Activated T-cell treated with anti-CD3 and anti-CD28 coated beads, Interleukin-2, amount 50 U/mL, for 24 hours (primary cell): ENCODE data around the gene MBD4.
"Not testable (repeated sequence)": the region's sequence is repeated elsewhere in the genome, so short reads cannot be mapped to it uniquely, and the experiment has no call there.

ENCODE experiments used
- DNase-seq: peaks from one replicate; pipeline ENCODE4 v3.0.0-alpha.2; 2020
- H3K27ac Mint-ChIP-seq: 2 replicates; pipeline ENCODE4 v1.8.0; 2020; ENCODE audit warnings: mild to moderate bottlenecking, mixed read lengths
- H3K27me3 Mint-ChIP-seq: 2 replicates; pipeline ENCODE4 v1.8.0; 2020; ENCODE audit warnings: mixed read lengths
- H3K36me3 Mint-ChIP-seq: 2 replicates; pipeline ENCODE4 v1.8.0; 2020; ENCODE audit warnings: low read depth, mixed read lengths
- H3K4me1 Mint-ChIP-seq: 2 replicates; pipeline ENCODE4 v1.8.0; 2020; ENCODE audit warnings: low read depth, mixed read lengths
- H3K4me3 Mint-ChIP-seq: 2 replicates; pipeline ENCODE4 v1.8.0; 2020; ENCODE audit warnings: mild to moderate bottlenecking, moderate library complexity, mixed read lengths
- H3K9me3 Mint-ChIP-seq: 2 replicates; pipeline ENCODE4 v1.8.0; 2020; ENCODE audit warnings: mixed read lengths

MBD4 gene

GRCh38 chr3:129393760-129394564, 45.8 kb downstream of the MBD4 start:
- H3K4me1 Mint-ChIP-seq = peaks cover 28% of the 10 kb centered on the region
- H3K4me3 Mint-ChIP-seq, H3K27me3 Mint-ChIP-seq, DNase-seq, H3K9me3 Mint-ChIP-seq: not testable (repeated sequence)
- peak overlapping the region; percentile 52 for H3K27ac Mint-ChIP-seq
- H3K36me3 Mint-ChIP-seq = peaks cover 91% of the 10 kb centered on the region

GRCh38 chr3:129393271-129393670, 46.5 kb downstream of the MBD4 start:
- no peak overlapping the region for H3K4me3 Mint-ChIP-seq
- no peaks in the 10 kb centered on the region for H3K27me3 Mint-ChIP-seq
- H3K4me1 Mint-ChIP-seq = peaks cover 23% of the 10 kb centered on the region
- no peak for DNase-seq
- H3K9me3 Mint-ChIP-seq = no peaks in the 10 kb centered on the region
- peaks cover 91% of the 10 kb centered on the region for H3K36me3 Mint-ChIP-seq
- H3K27ac Mint-ChIP-seq = peak overlapping the region; percentile 52

- not testable (repeated sequence) for H3K9me3 Mint-ChIP-seq, H3K27ac Mint-ChIP-seq, H3K4me3 Mint-ChIP-seq, DNase-seq, H3K27me3 Mint-ChIP-seq
- Mint-ChIP-seq H3K36me3 (peaks cover 93% of the 10 kb centered on the region), H3K4me1 (peaks cover 15% of the 10 kb centered on the region)
These were observed 47.5 kb downstream of the MBD4 start for GRCh38 chr3:129392106-129392887.

GRCh38 chr3:129391583-129391982, 48.2 kb downstream of the MBD4 start:
- DNase-seq, H3K27ac Mint-ChIP-seq, H3K4me3 Mint-ChIP-seq, H3K4me1 Mint-ChIP-seq, H3K27me3 Mint-ChIP-seq, H3K9me3 Mint-ChIP-seq: not testable (repeated sequence)
- H3K36me3 Mint-ChIP-seq = peaks cover 93% of the 10 kb centered on the region

GRCh38 chr3:129389572-129389937, 50.2 kb downstream of the MBD4 start:
- Mint-ChIP-seq H3K4me1 (no peaks in the 10 kb centered on the region), H3K27me3 (no peaks in the 10 kb centered on the region), H3K27ac (peak overlapping the region; percentile 52), H3K36me3 (peaks cover 80% of the 10 kb centered on the region), H3K4me3 (no peak overlapping the region), H3K9me3 (no peaks in the 10 kb centered on the region)
- DNase-seq = no peak

DNA sequence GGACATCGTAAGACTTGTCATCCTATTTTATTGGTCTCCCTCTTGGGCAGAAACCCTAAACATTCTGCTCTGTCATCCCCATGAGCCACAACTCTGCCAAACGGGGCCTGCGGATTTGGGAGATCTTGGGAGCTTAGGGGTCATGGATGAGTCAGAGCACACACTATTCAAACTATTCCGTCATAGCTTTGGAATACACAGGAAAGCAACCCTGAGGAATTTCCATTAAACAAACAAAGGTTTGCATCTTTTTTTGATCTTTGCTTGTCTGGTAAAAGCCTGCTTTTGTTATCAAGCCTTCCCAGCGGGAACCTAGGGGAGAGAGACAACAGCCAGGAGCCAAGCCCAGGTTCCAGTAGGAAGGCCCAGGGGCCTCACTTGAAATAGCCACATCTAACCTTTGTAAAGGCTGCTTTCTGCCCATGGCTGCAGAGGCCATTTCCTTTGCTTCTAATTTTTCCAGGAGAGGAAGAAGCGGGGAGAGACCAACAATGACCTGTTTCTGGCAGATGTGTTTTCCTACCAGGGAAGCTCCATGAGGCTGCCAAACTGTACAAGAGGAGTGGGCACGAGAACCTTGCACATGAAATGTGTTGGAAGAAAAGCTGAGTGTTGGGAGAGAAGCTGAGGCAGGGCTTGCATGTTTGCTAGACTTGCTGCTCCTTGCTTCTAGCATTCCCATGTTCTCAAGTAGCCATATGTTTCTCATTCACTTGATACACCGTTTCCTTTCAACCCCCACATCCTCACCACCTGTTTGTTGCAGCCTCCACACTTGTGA, 50.8 kb downstream of the MBD4 start:
- peak overlapping the region; percentile 52 for H3K27ac Mint-ChIP-seq
- H3K4me3 Mint-ChIP-seq, H3K27me3 Mint-ChIP-seq, H3K9me3 Mint-ChIP-seq, H3K4me1 Mint-ChIP-seq, DNase-seq: not testable (repeated sequence)
- H3K36me3 Mint-ChIP-seq = peaks cover 74% of the 10 kb centered on the region

GRCh38 chr3:129387487-129387886, 52.3 kb downstream of the MBD4 start:
- no peak overlapping the region for H3K4me3 Mint-ChIP-seq
- DNase-seq = no peak
- no peaks in the 10 kb centered on the region for H3K4me1 Mint-ChIP-seq
- no peak overlapping the region for H3K27ac Mint-ChIP-seq
- H3K9me3 Mint-ChIP-seq = no peaks in the 10 kb centered on the region
- H3K27me3 Mint-ChIP-seq = no peaks in the 10 kb centered on the region
- peaks cover 64% of the 10 kb centered on the region for H3K36me3 Mint-ChIP-seq

- no peak overlapping the region for H3K27ac Mint-ChIP-seq
- DNase-seq = no peak
- H3K9me3 Mint-ChIP-seq = no peaks in the 10 kb centered on the region
- no peaks in the 10 kb centered on the region for H3K27me3 Mint-ChIP-seq
- H3K36me3 Mint-ChIP-seq = peaks cover 64% of the 10 kb centered on the region
- no peak overlapping the region for H3K4me3 Mint-ChIP-seq
- H3K4me1 Mint-ChIP-seq = no peaks in the 10 kb centered on the region
These were observed 52.8 kb downstream of the MBD4 start for GRCh38 chr3:129386984-129387383.

GRCh38 chr3:129385507-129385906, 54.2 kb downstream of the MBD4 start:
- H3K4me3 Mint-ChIP-seq, H3K27me3 Mint-ChIP-seq, H3K27ac Mint-ChIP-seq, H3K4me1 Mint-ChIP-seq, DNase-seq, H3K9me3 Mint-ChIP-seq: not testable (repeated sequence)
- H3K36me3 Mint-ChIP-seq = peaks cover 53% of the 10 kb centered on the region

DNA sequence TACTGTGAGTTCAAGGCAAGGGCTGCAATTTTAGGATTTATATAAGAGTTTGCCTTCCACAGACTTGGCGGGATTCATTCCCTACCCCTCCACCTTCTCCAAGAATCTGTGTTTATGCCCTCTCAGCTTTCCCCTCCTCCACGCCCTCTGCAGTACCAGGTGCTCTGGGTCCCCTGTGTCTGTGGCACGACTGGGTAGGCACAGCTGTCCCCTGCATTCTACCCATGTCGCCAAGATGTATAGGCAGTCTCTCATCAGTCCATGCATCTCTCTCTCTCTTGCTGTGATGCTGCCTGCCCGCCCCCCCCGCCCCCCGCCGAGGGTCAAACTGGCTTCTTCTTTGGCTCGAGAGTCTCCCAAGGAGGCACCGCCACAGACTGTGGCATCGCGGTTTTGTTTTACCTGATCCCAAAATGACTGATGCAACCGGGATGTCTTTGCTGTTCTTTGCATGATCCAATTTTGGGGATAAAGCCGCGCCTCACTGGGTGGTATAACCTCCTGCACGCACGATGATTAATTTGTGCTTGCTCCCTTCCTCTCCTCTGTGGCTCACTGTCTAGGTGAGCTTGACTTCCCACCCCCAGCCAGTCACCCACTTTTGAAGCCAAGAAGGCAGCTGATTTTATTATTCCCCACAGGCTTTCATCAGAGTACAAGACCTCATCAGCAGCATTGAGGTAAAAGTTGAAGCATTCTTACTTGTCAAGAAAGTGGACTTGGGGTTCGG, 55.0 kb downstream of the MBD4 start:
- peaks cover 53% of the 10 kb centered on the region for H3K36me3 Mint-ChIP-seq
- no peak for DNase-seq
- H3K27me3 Mint-ChIP-seq = no peaks in the 10 kb centered on the region
- H3K27ac Mint-ChIP-seq = no peak overlapping the region
- no peaks in the 10 kb centered on the region for H3K9me3 Mint-ChIP-seq
- no peak overlapping the region for H3K4me3 Mint-ChIP-seq
- H3K4me1 Mint-ChIP-seq = no peaks in the 10 kb centered on the region

- H3K36me3 Mint-ChIP-seq = peaks cover 46% of the 10 kb centered on the region
- not testable (repeated sequence) for H3K4me3 Mint-ChIP-seq, H3K27me3 Mint-ChIP-seq, H3K4me1 Mint-ChIP-seq, DNase-seq, H3K9me3 Mint-ChIP-seq
- H3K27ac Mint-ChIP-seq = peak overlapping the region; percentile 5
These were observed 55.6 kb downstream of the MBD4 start for GRCh38 chr3:129384103-129384502.

GRCh38 chr3:129383292-129383860, 56.4 kb downstream of the MBD4 start:
- Mint-ChIP-seq H3K4me1 (no peaks in the 10 kb centered on the region), H3K27ac (no peak overlapping the region), H3K27me3 (no peaks in the 10 kb centered on the region), H3K36me3 (peaks cover 39% of the 10 kb centered on the region), H3K9me3 (no peaks in the 10 kb centered on the region), H3K4me3 (no peak overlapping the region)
- peak; percentile 56 for DNase-seq

DNA sequence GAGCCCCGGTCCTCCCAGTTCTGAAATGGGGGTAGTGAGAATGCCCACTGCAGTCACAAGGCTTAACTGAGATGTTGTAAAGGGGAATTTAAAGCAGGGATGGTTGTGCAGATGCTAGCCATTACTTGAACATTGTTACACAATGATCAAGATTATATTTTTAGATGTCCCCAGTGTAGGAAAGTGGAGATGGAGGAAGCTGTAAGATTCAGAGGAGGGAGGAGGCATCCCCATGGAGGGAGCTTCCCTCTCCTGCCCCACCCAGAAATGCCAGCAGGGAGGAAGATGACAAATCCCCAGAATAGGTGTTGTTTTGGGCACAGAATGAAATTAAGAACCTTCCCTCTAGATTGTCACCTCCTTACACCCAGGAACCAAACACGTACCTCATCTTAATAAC, 57.4 kb downstream of the MBD4 start:
- Mint-ChIP-seq H3K27ac (no peak overlapping the region), H3K4me1 (no peaks in the 10 kb centered on the region)
- no peak for DNase-seq

More for the DNA sequence above, 57.4 kb downstream of the MBD4 start:
- Mint-ChIP-seq H3K27me3 (no peaks in the 10 kb centered on the region), H3K36me3 (peaks cover 29% of the 10 kb centered on the region), H3K9me3 (no peaks in the 10 kb centered on the region), H3K4me3 (no peak overlapping the region)
